Measurements from ENCODE around the gene ZNF426.

DNA sequence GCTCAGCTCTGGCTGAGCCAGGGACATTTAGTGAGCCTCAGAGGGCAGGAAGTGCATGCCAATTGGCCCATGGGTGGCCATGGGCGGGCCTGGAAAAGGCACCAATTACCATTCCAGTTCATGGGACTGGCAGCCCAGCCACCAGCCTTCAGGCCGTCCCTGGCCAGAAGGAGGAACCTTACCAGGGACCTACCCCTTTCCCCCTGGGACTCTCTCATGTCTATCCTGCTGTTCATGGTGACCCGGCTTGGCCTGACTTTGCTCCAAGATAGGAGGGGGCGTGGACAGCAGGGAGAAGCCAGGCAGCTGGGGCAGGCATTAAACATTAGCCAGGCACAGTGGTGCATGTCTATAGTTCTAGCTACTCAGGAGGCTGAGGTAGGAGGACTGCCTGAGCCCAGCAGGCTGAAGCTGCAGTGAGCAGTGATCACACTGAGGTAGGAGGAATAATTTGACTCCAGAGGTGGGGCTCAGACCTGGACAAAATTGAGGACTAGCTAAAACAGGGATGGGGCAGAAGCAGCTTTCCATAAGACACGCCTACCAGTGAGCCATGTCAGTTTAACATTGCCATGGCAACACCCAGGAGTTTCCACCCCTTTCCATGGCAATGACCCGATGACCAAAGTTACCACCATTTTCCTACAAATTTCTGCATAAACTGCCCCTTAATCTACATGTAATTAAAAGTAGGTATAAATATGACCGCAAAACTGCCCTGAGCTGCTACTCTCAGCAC lies 14.3 kb upstream of the ZNF426 start:
- TF ChIP-seq YY1 (IDR thresholded peaks at IDR 0.05; ENCODE audit: insufficient read depth, insufficient read length) (no peak), ZNF274 (IDR thresholded peaks at IDR 0.05; ENCODE audit: low read depth, low read length) (no peak)

Data from NT2/D1 (cell line).